Activated CD4-positive, CD25-positive, alpha-beta regulatory T cell treated with anti-CD3 and anti-CD28 coated beads, Interleukin-2, amount 50 U/mL, for 24 hours (primary cell): ENCODE measurements around the gene QSOX1.
"Not testable (repeated sequence)": the region's sequence is repeated elsewhere in the genome, so short reads cannot be mapped to it uniquely, and the experiment has no call there.

Experiments used
- ATAC-seq, 2 donors: fragments of 150-1000 bp; cut with Tn5 transposase; one replicate each; pipeline ENCODE4 v1.10.0; 2021; ENCODE audit warnings: mild to moderate bottlenecking in 1 of 2, moderate library complexity in 1 of 2

QSOX1 gene

GRCh38 chr1:180154325-180155181, at the start of gene QSOX1:
QSOX1 (plus strand) TSS chr1:180154869; CDS start chr1:180154908, 39 bp downstream.
- ATAC-seq = peak; percentile 97 to 98

GRCh38 chr1:180112091-180112490, 42.6 kb upstream of the QSOX1 start:
- no peak for ATAC-seq

GRCh38 chr1:180112984-180113647, 41.6 kb upstream of the QSOX1 start:
- no peak for ATAC-seq

GRCh38 chr1:180114396-180114945, 40.2 kb upstream of the QSOX1 start:
- no peak for ATAC-seq

GRCh38 chr1:180116964-180117763, 37.5 kb upstream of the QSOX1 start:
- ATAC-seq = no peak

- no peak for ATAC-seq
Measured at GRCh38 chr1:180117764-180118116, 36.9 kb upstream of the QSOX1 start.

- no peak for ATAC-seq
Measured at GRCh38 chr1:180119837-180120236, 34.8 kb upstream of the QSOX1 start.

GRCh38 chr1:180123463-180123936, 31.2 kb upstream of the QSOX1 start:
- ATAC-seq = no peak

- ATAC-seq = no peak
Measured at GRCh38 chr1:180130651-180131050, 24.0 kb upstream of the QSOX1 start.

- ATAC-seq = peak; percentile 30 to 51
Measured at GRCh38 chr1:180131510-180131909, 23.2 kb upstream of the QSOX1 start.

- no peak for ATAC-seq
Measured at GRCh38 chr1:180133193-180133592, 21.5 kb upstream of the QSOX1 start.

- ATAC-seq = not testable (repeated sequence)
Measured at GRCh38 chr1:180133688-180134087, 21.0 kb upstream of the QSOX1 start.

- no peak for ATAC-seq
Measured at GRCh38 chr1:180135535-180135934, 19.1 kb upstream of the QSOX1 start.

- no peak for ATAC-seq
Measured at GRCh38 chr1:180136331-180136967, 18.2 kb upstream of the QSOX1 start.

- no peak for ATAC-seq
Measured at GRCh38 chr1:180136968-180137356, 17.7 kb upstream of the QSOX1 start.

GRCh38 chr1:180137776-180138175, 16.9 kb upstream of the QSOX1 start:
- no peak for ATAC-seq

GRCh38 chr1:180141381-180141934, 13.2 kb upstream of the QSOX1 start:
- ATAC-seq = no peak

GRCh38 chr1:180143359-180143758, 11.3 kb upstream of the QSOX1 start:
- no peak for ATAC-seq

GRCh38 chr1:180144659-180145357, 9.9 kb upstream of the QSOX1 start:
- ATAC-seq = no peak

- ATAC-seq = no peak
Measured at GRCh38 chr1:180145446-180145845, 9.2 kb upstream of the QSOX1 start.

GRCh38 chr1:180150982-180151381, 3.7 kb upstream of the QSOX1 start:
- ATAC-seq = no peak
